Activated CD4-positive, alpha-beta T cell treated with anti-CD3 and anti-CD28 coated beads for 36 hours (primary cell): Measurements from ENCODE around the gene CSRNP3. TPM values are rescaled to one million over a fixed set of nuclear protein-coding genes. Genes with fewer than 3 reads are reported as not detected.
A peak's percentile ranks its signal among the peaks of the same experiment; 100 is the strongest.

Experiments
- ATAC-seq: fragments of 200-7000 bp; cut with Tn5 transposase; one replicate; pipeline ENCODE4 v1.10.0; 2021; ENCODE audit warnings: mild to moderate bottlenecking, moderate library complexity
- CTCF ChIA-PET: fragments of 350-600 bp; sonication (Branson Sonifier 250); formaldehyde crosslinking; loops from one replicate; lab custom pipeline; 2021; ENCODE audit warnings: antibody characterized with exemption; lab: Charles Lee
- POLR2A ChIA-PET: fragments of 350-600 bp; sonication (Branson Sonifier 250); formaldehyde crosslinking; loops from one replicate; lab custom pipeline; 2021; ENCODE audit warnings: antibody characterized with exemption, inconsistent platforms; lab: Charles Lee
- DNase-seq: peaks from one replicate; pipeline ENCODE4 v3.0.0-alpha.2; 2020
- H3K27ac Mint-ChIP-seq: one replicate; pipeline ENCODE4 v1.8.0; 2021; ENCODE audit warnings: mixed read lengths
- H3K27me3 Mint-ChIP-seq: one replicate; pipeline ENCODE4 v1.8.0; 2021; ENCODE audit warnings: mixed read lengths
- H3K36me3 Mint-ChIP-seq: one replicate; pipeline ENCODE4 v1.8.0; 2021; ENCODE audit warnings: low read depth, mixed read lengths
- H3K4me1 Mint-ChIP-seq: one replicate; pipeline ENCODE4 v1.8.0; 2021; ENCODE audit warnings: mixed read lengths
- H3K4me3 Mint-ChIP-seq: one replicate; pipeline ENCODE4 v1.8.0; 2021; ENCODE audit warnings: mild to moderate bottlenecking, moderate library complexity, mixed read lengths
- H3K9me3 Mint-ChIP-seq: one replicate; pipeline ENCODE4 v1.8.0; 2021; ENCODE audit warnings: low read depth, mixed read lengths
- intact Hi-C, 2 experiments: fragments of 100-400 bp; cut with DNase I in 1 of 2; cut with micrococcal nuclease in 1 of 2; formaldehyde crosslinking; loops; one replicate each; pipeline versions ENCODE4 v1.14.2 to v1.15.1; 2022 to 2024; cut with DNase I, micrococcal nuclease
- total RNA-seq, 2 experiments: library from RNA; stranded (reverse); gene quantifications; one replicate each; pipeline ENCODE4 v1.2.3, GENCODE V29; 2021

Gene CSRNP3
- total RNA-seq, 2 experiments from 2014 or later = not detected

GRCh38 chr2:165725421-165725820 is 255.9 kb downstream of the CSRNP3 start:
- ChIA-PET POLR2A (no interaction called here), CTCF (no interaction called here)
- DNase-seq = no peak
- Mint-ChIP-seq H3K9me3 (peaks cover 2% of the 10 kb centered on the region), H3K4me3 (no peak overlapping the region), H3K27me3 (peaks cover 12% of the 10 kb centered on the region), H3K4me1 (peaks cover 9% of the 10 kb centered on the region), H3K36me3 (no peaks in the 10 kb centered on the region), H3K27ac (no peak overlapping the region)
- peak; percentile 47 for ATAC-seq
- intact Hi-C loops = no loop called here

Other genes with a start within 250 kb of the CSRNP3 start
- under 1 TPM; 0.07 to 0.14 TPM for gene SCN2A, start 230.3 kb upstream of the CSRNP3 start, total RNA-seq